Caco-2 (cell line): ENCODE data around the gene TGM4. TPM values are rescaled to one million over a fixed set of nuclear protein-coding genes. Genes with fewer than 3 reads are reported as not detected.

Experiments
- BruUV-seq: library from RNA; stranded (reverse); fragments of 400-500 nt; replicated peaks from 2 replicates; lab custom pipeline; 2021; lab: Mats Ljungman, UMichigan
- CTCF ChIA-PET: fragments of 300-600 bp; sonication (Branson Sonifier 250); formaldehyde crosslinking; loops from one replicate; lab custom pipeline; 2022; ENCODE audit warnings: antibody characterized with exemption; lab: Charles Lee
- POLR2A ChIA-PET: fragments of 300-600 bp; sonication (Branson Sonifier 250); formaldehyde crosslinking; loops from one replicate; lab custom pipeline; 2022; ENCODE audit warnings: antibody characterized with exemption; lab: Charles Lee
- DNase-seq, 2 experiments: peaks; one replicate each; pipeline versions ENCODE4 v3.0.0 to v3.0.0-alpha.2; 2020 to 2022
- H3K27me3 ChIP-seq: replicated peaks from 2 replicates; pipeline ENCODE4 v1.6.0; 2011; ENCODE audit warnings: low read length; ENCODE audit not compliant: control insufficient read depth, insufficient read depth
- H3K36me3 ChIP-seq: 2 replicates; pipeline ENCODE4 v1.5.1; 2011; ENCODE audit warnings: low read length; ENCODE audit not compliant: control insufficient read depth, insufficient read depth
- H3K4me1 ChIP-seq: fragments of 250-450 bp; sonication (Bioruptor Pico); 2 replicates; pipeline ENCODE4 v1.5.1; 2020; ENCODE audit warnings: mild to moderate bottlenecking
- H3K4me3 ChIP-seq: 2 replicates; pipeline ENCODE4 v1.5.1; 2011; ENCODE audit warnings: low read depth, mild to moderate bottlenecking, control low read depth, low read length
- H3K9me3 ChIP-seq: fragments of 250-450 bp; sonication (Bioruptor Pico); 2 replicates; pipeline ENCODE4 v1.5.1; 2020; ENCODE audit warnings: mild to moderate bottlenecking, moderate library complexity
- H3K27ac Mint-ChIP-seq: one replicate; pipeline ENCODE4 v1.8.0; 2022; ENCODE audit warnings: mixed read lengths; ENCODE audit not compliant: unreplicated experiment
- H3K27me3 Mint-ChIP-seq: one replicate; pipeline ENCODE4 v1.8.0; 2022; ENCODE audit warnings: mixed read lengths; ENCODE audit not compliant: insufficient read depth, unreplicated experiment
- H3K36me3 Mint-ChIP-seq: one replicate; pipeline ENCODE4 v1.8.0; 2022; ENCODE audit warnings: mild to moderate bottlenecking, mixed read lengths; ENCODE audit not compliant: insufficient read depth, unreplicated experiment
- H3K4me1 Mint-ChIP-seq: one replicate; pipeline ENCODE4 v1.8.0; 2022; ENCODE audit warnings: low read depth, mixed read lengths; ENCODE audit not compliant: unreplicated experiment
- H3K4me3 Mint-ChIP-seq: one replicate; pipeline ENCODE4 v1.8.0; 2022; ENCODE audit warnings: mild to moderate bottlenecking, moderate library complexity, mixed read lengths; ENCODE audit not compliant: unreplicated experiment
- H3K9me3 Mint-ChIP-seq: one replicate; pipeline ENCODE4 v1.8.0; 2022; ENCODE audit warnings: mixed read lengths; ENCODE audit not compliant: unreplicated experiment
- intact Hi-C: fragments of 100-400 bp; cut with micrococcal nuclease; formaldehyde crosslinking; loops from one replicate; pipeline ENCODE4 v1.10.0; 2022; ENCODE audit not compliant: unreplicated experiment
- total RNA-seq: library from RNA; stranded (reverse); gene quantifications from 2 replicates; pipeline ENCODE4 v1.2.3, GENCODE V29; 2022
- TF ChIP-seq, protein P1 (sequence below), 2 experiments: fragments of 200-600 bp in 1 of 2; IDR thresholded peaks; 1 replicate in 1 of 2; 2 replicates in 1 of 2; pipeline versions ENCODE4 v1.5.1 to v1.8.0; 2011 to 2022; ENCODE audit warnings: antibody characterized with exemption in 1 of 2, control low read depth in 1 of 2, inconsistent platforms in 1 of 2, low read depth in 1 of 2, low read length in 1 of 2, mild to moderate bottlenecking in 1 of 2, moderate library complexity in 1 of 2; ENCODE audit not compliant: insufficient read depth in 1 of 2, severe bottlenecking in 1 of 2, unreplicated experiment in 1 of 2

The TGM4 gene
- total RNA-seq, 1 experiment from 2014 or later = not detected

DNA sequence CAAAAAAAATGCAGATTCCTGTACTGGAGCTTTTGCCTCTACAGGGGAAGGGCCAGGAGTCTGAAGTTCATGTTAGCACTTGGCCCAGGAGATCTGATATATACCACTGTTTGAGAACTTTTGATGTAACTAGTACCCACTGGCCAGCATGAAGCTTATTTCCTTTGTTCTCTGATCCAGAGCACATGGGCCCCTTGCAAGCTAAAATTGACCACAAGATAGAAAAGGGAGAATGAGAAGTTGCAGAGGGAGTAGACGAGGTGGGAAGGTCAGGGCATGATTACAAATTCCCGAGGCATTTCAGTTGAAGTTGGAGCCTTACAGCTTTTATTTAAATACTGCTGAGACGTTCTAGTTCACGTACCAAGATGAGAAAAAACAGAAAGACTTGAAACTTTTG is 28.2 kb downstream of the TGM4 start:
- Mint-ChIP-seq H3K36me3 (no peaks in the 10 kb centered on the region), H3K27ac (no peak overlapping the region), H3K4me1 (no peaks in the 10 kb centered on the region), H3K9me3 (no peaks in the 10 kb centered on the region), H3K27me3 (no peaks in the 10 kb centered on the region), H3K4me3 (no peak overlapping the region)
- intact Hi-C loops = no loop called here
- H3K36me3 ChIP-seq = no peaks in the 10 kb centered on the region
- POLR2A ChIA-PET = no interaction called here
- no peaks in the 10 kb centered on the region for H3K27me3 ChIP-seq
- no peak overlapping the region for H3K4me3 ChIP-seq
- no TSS peak for BruUV-seq
- DNase-seq = no peak
- no peaks in the 10 kb centered on the region for H3K4me1 ChIP-seq
- TF ChIP-seq, protein P1, sequence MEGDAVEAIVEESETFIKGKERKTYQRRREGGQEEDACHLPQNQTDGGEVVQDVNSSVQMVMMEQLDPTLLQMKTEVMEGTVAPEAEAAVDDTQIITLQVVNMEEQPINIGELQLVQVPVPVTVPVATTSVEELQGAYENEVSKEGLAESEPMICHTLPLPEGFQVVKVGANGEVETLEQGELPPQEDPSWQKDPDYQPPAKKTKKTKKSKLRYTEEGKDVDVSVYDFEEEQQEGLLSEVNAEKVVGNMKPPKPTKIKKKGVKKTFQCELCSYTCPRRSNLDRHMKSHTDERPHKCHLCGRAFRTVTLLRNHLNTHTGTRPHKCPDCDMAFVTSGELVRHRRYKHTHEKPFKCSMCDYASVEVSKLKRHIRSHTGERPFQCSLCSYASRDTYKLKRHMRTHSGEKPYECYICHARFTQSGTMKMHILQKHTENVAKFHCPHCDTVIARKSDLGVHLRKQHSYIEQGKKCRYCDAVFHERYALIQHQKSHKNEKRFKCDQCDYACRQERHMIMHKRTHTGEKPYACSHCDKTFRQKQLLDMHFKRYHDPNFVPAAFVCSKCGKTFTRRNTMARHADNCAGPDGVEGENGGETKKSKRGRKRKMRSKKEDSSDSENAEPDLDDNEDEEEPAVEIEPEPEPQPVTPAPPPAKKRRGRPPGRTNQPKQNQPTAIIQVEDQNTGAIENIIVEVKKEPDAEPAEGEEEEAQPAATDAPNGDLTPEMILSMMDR (IDR thresholded peaks at IDR 0.05; ENCODE audit: insufficient read depth in 1 of 2, low read depth in 1 of 2, low read length in 1 of 2, severe bottlenecking in 1 of 2, unreplicated experiment in 1 of 2) = no peak
- CTCF ChIA-PET = interaction anchor here (1.0 kb wide), 1 partner anchor 12 kb away, joined by 3 read pairs; no protein-coding TSS in a partner anchor
- no peaks in the 10 kb centered on the region for H3K9me3 ChIP-seq

DNA sequence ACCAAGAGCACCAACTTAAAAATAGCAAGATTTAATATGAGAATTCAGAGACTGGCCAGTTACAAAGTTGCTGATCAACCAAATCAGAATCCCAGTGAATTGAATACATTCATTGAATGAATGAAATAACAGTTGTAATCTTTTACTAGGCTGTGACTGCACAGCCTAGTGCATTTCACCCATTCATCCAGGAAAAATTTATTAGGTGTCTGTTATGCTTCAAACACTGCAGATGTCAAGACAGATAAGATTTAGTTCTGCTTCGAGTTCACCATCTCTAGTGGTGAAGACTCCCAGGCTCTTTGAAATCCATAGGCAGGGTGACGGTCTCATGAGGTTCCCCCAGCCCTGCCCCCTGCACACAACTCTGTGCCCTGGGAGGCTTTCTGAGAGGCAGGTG is 28.9 kb downstream of the TGM4 start:
- no peaks in the 10 kb centered on the region for H3K36me3 Mint-ChIP-seq
- H3K4me1 Mint-ChIP-seq = no peaks in the 10 kb centered on the region
- Histone ChIP-seq H3K9me3 (no peaks in the 10 kb centered on the region), H3K36me3 (no peaks in the 10 kb centered on the region), H3K4me1 (no peaks in the 10 kb centered on the region), H3K4me3 (no peak overlapping the region), H3K27me3 (no peaks in the 10 kb centered on the region)
- H3K27ac Mint-ChIP-seq = no peak overlapping the region
- H3K4me3 Mint-ChIP-seq = no peak overlapping the region
- H3K27me3 Mint-ChIP-seq = no peaks in the 10 kb centered on the region
- intact Hi-C loops = no loop called here
- TF ChIP-seq, protein P1 (IDR thresholded peaks at IDR 0.05; ENCODE audit: insufficient read depth in 1 of 2, low read depth in 1 of 2, low read length in 1 of 2, severe bottlenecking in 1 of 2, unreplicated experiment in 1 of 2) = no peak
- no TSS peak for BruUV-seq
- no peak for DNase-seq
- CTCF ChIA-PET = no interaction called here
- POLR2A ChIA-PET = no interaction called here
- H3K9me3 Mint-ChIP-seq = no peaks in the 10 kb centered on the region

DNA sequence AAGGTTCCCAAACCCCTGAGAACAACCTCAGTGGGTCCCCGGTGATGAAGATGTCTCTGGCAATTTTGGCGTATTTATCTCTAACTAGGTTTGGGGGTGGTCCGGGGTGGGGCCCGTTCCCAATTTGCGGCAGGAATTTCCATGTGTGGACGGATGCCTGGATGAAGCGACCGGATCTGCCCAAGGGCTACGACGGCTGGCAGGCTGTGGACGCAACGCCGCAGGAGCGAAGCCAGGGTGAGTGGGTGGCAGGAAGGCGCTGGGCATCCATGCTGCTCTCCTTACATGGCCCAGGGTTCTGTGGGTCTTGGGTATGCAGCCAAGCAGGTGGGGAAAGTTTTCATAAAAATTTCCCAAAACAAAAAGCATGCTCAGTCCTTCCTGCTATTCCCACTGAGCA is 29.3 kb downstream of the TGM4 start:
- Histone ChIP-seq H3K4me3 (no peak overlapping the region), H3K9me3 (no peaks in the 10 kb centered on the region), H3K4me1 (no peaks in the 10 kb centered on the region), H3K27me3 (no peaks in the 10 kb centered on the region), H3K36me3 (no peaks in the 10 kb centered on the region)
- Mint-ChIP-seq H3K4me3 (no peak overlapping the region), H3K36me3 (no peaks in the 10 kb centered on the region), H3K9me3 (no peaks in the 10 kb centered on the region), H3K4me1 (no peaks in the 10 kb centered on the region), H3K27me3 (no peaks in the 10 kb centered on the region), H3K27ac (no peak overlapping the region)
- ChIA-PET CTCF (no interaction called here), POLR2A (no interaction called here)
- no peak for DNase-seq
- TF ChIP-seq, protein P1 (IDR thresholded peaks at IDR 0.05; ENCODE audit: insufficient read depth in 1 of 2, low read depth in 1 of 2, low read length in 1 of 2, severe bottlenecking in 1 of 2, unreplicated experiment in 1 of 2) = no peak
- intact Hi-C loops = no loop called here
- BruUV-seq = no TSS peak
